ENCODE measurements around the gene MAPK8IP3. TPM values are rescaled to one million over a fixed set of nuclear protein-coding genes. Genes with fewer than 3 reads are reported as not detected.

The MAPK8IP3 gene
- total and polyA plus RNA-seq, 9 of the 15 experiments (the other 6 are each of a cell fraction or from before 2014, with no cell fraction given): 0.17 to 58.7 (median 16.7) TPM

DNA sequence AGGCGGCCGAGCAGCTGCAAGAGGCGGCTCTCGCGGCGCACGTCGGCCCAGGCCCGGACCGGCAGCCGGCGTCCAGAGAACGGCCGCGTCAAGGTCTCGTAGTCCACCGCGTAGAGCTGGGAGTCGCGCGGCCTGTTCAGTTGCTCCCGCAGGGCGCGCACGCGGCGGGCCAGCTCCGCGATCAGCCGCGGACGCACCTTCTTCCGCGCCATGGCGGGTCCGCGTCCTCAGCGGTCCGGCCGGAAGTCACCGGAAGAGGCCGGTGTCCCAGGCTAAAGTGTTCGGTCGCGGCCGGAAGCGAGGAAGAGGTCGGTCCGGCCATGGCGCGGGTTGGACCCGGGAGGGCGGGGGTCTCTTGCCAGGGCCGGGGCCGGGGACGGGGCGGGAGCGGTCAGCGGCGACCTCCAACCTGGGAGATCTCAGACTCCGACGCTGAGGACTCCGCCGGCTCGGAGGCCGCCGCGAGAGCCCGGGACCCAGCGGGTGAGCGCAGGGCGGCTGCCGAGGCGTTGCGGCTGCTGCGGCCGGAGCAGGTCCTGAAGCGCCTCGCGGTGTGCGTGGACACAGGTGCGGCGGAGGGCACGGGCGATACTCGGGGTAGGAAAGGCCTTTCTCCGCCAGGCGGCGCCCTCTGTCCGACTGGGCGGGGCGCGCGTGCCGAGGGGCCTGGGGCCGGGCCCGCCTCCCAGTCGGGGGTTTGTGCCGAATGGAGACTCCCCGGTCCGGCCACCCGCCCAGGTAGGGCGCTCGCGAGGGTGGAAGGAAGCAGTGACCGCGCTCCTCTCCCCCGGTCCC, 67.1 kb downstream of the MAPK8IP3 start, which contains the start of gene MRPS34 (continued):
- TF ChIP-seq, protein P1, sequence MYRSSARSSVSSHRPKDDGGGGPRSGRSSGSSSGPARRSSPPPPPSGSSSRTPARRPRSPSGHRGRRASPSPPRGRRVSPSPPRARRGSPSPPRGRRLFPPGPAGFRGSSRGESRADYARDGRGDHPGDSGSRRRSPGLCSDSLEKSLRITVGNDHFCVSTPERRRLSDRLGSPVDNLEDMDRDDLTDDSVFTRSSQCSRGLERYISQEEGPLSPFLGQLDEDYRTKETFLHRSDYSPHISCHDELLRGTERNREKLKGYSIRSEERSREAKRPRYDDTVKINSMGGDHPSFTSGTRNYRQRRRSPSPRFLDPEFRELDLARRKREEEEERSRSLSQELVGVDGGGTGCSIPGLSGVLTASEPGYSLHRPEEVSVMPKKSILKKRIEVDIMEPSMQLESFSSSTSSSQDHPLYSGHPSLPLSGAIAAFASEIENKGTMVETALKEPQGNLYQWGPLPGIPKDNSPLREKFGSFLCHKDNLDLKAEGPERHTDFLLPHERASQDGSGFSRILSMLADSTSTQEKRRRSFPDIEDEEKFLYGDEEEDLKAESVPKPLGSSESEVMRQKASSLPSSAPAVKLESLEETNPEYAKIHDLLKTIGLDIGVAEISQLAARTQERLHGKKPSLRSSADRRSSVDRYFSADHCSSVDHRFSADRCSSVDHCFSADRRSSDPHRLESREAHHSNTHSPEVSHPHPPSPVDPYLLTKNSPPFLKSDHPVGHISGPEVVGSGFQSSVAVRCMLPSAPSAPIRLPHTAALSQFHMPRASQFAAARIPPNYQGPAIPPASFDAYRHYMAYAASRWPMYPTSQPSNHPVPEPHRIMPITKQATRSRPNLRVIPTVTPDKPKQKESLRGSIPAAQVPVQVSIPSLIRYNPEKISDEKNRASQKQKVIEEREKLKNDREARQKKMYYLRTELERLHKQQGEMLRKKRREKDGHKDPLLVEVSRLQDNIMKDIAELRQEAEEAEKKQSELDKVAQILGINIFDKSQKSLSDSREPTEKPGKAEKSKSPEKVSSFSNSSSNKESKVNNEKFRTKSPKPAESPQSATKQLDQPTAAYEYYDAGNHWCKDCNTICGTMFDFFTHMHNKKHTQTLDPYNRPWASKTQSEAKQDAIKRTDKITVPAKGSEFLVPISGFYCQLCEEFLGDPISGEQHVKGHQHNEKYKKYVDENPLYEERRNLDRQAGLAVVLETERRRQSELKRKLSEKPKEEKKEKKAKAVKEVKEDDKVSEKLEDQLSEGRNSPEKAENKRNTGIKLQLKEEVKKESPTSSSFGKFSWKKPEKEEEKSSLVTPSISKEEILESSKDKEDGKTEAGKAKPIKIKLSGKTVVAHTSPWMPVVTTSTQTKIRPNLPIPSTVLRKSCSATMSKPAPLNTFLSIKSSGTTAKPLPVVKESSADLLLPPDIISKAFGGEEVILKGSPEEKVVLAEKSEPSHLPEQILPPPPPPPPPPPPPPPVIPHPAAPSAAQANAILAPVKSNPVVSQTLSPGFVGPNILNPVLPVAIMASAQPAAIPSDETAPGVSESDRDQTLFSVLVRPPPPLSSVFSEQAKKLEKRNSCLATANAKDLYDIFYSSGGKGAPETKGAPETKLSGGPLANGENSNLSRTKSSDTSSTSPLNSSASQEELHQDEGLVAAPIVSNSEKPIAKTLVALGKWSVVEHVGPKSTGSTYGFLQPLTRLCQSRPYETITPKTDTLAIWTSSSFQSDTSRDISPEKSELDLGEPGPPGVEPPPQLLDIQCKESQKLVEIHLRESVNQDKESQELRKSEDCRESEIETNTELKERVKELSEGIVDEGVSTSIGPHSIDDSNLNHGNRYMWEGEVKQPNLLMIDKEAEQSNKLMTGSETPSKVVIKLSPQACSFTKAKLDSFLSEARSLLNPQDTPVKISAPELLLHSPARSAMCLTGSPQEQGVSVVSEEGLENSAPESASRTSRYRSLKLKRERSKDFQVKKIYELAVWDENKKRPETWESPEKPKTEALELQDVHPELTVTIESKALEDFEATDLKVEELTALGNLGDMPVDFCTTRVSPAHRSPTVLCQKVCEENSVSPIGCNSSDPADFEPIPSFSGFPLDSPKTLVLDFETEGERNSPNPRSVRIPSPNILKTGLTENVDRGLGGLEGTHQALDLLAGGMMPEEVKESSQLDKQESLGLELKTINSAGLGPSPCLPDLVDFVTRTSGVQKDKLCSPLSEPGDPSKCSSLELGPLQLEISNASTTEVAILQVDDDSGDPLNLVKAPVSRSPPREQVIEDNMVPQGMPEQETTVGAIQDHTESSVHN (IDR thresholded peaks at IDR 0.05; ENCODE audit: borderline replicate concordance in 1 of 2, low read depth in 1 of 2): no peak
- no peak for TF ChIP-seq ZC3H11A (IDR thresholded peaks at IDR 0.05; ENCODE audit: low read depth, low read length)
